OCI-LY1 (cell line): ENCODE measurements around the gene PRLR.

Source experiments
- H2AFZ ChIP-seq: fragments of 200-600 bp; sonication (generic), shearing (Covaris generic); 2 replicates; pipeline ENCODE4 v1.6.0; 2014; ENCODE audit warnings: antibody characterized with exemption, mild to moderate bottlenecking, low read length
- H3F3A ChIP-seq: fragments of 200-600 bp; sonication (generic), shearing (Covaris generic); 2 replicates; pipeline ENCODE4 v1.6.0; 2014; ENCODE audit warnings: mild to moderate bottlenecking, antibody characterized with exemption, low read length, moderate library complexity; ENCODE audit not compliant: insufficient read depth
- H3K27ac ChIP-seq: fragments of 200-600 bp; sonication (generic); 2 replicates; pipeline ENCODE4 v1.5.1; 2014; ENCODE audit warnings: low read length, mixed run types, mild to moderate bottlenecking, low read depth; ENCODE audit not compliant: poor library complexity, severe bottlenecking
- H3K27me3 ChIP-seq: fragments of 200-600 bp; sonication (generic); 2 replicates; pipeline ENCODE4 v1.6.0; 2014; ENCODE audit warnings: antibody characterized with exemption, mild to moderate bottlenecking, low read length, moderate library complexity; ENCODE audit not compliant: insufficient read depth
- H3K36me3 ChIP-seq: fragments of 200-600 bp; sonication (generic); 2 replicates; pipeline ENCODE4 v1.6.1; 2014; ENCODE audit warnings: mild to moderate bottlenecking, antibody characterized with exemption, low read length, moderate library complexity, mixed read lengths; ENCODE audit not compliant: insufficient read depth
- H3K4me1 ChIP-seq: fragments of 200-600 bp; sonication (generic); 2 replicates; pipeline ENCODE4 v1.5.1; 2014; ENCODE audit warnings: mild to moderate bottlenecking, low read length, moderate library complexity; ENCODE audit not compliant: insufficient read depth, severe bottlenecking
- H3K4me2 ChIP-seq: fragments of 200-600 bp; sonication (generic), shearing (Covaris generic); 2 replicates; pipeline ENCODE4 v1.6.1; 2014; ENCODE audit warnings: low read length
- H3K4me3 ChIP-seq: fragments of 200-600 bp; sonication (generic); 2 replicates; pipeline ENCODE4 v1.5.1; 2014; ENCODE audit warnings: low read length, low read depth, mild to moderate bottlenecking, mixed read lengths; ENCODE audit not compliant: poor library complexity, severe bottlenecking
- H3K79me2 ChIP-seq: fragments of 200-600 bp; shearing (Covaris generic); 2 replicates; pipeline ENCODE4 v1.6.1; 2016; ENCODE audit warnings: mixed run types, low read length, mixed read lengths; ENCODE audit not compliant: insufficient read depth
- H3K9ac ChIP-seq: fragments of 200-600 bp; sonication (generic), shearing (Covaris generic); 2 replicates; pipeline ENCODE4 v1.6.1; 2014; ENCODE audit warnings: mild to moderate bottlenecking, low read length, mixed read lengths
- H3K9me2 ChIP-seq: fragments of 200-600 bp; sonication (generic), shearing (Covaris generic); 2 replicates; pipeline ENCODE4 v1.6.1; 2014; ENCODE audit warnings: low read depth, mild to moderate bottlenecking, low read length, mixed read lengths
- H3K9me3 ChIP-seq: fragments of 200-600 bp; shearing (Covaris generic); 2 replicates; pipeline ENCODE4 v1.6.1; 2014; ENCODE audit warnings: low read length, mixed read lengths
- H4K20me1 ChIP-seq: fragments of 200-600 bp; sonication (generic), shearing (Covaris generic); 2 replicates; pipeline ENCODE4 v1.6.0; 2016; ENCODE audit warnings: mild to moderate bottlenecking, low read length; ENCODE audit not compliant: insufficient read depth
- EZH2 ChIP-seq: fragments of 200-600 bp; sonication (generic), shearing (Covaris generic); IDR thresholded peaks from 2 replicates; pipeline ENCODE4 v1.8.0; 2017; ENCODE audit warnings: borderline replicate concordance, mixed run types, mild to moderate bottlenecking, antibody characterized with exemption, low read length, moderate library complexity, mixed read lengths
- TF ChIP-seq, protein P1 (sequence below): fragments of 200-600 bp; sonication (generic), shearing (Covaris generic); IDR thresholded peaks from 2 replicates; pipeline ENCODE4 v1.5.1; 2017; ENCODE audit warnings: mild to moderate bottlenecking, antibody characterized with exemption, low read length, moderate library complexity, mixed read lengths

Gene PRLR

DNA sequence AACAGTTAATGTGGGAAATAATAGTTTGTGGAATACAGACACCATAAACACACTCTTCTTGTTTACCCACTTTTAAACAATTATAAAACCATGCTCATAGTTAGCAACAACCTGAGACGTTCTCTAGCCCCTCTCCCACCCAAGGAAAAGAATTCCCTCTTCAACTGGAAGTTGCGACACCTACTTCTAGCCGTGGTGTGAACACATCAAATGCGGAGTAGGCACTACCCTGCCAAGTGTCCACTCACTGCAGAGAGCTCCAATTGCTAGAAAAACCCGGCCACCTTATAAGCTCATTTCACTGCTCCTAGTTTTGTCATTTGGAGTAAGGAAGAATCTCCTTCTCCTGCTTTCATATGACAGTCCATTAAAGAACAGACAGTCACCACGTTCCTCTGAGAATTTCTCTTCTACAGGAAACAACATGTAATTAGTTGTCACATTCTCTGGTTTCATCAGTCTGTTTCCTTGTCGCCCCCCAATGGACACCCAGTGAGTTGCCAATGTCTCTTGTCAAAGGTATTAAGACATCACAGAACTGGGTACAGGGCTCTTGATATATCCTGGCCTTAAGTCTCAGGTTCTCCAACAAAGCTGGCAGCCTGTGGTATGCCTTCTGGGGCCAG is 47.3 kb downstream of the PRLR start:
- Histone ChIP-seq H3F3A (no peaks in the 10 kb centered on the region), H3K9me3 (no peaks in the 10 kb centered on the region), H3K9ac (no peak overlapping the region), H3K4me3 (no peak overlapping the region), H4K20me1 (no peaks in the 10 kb centered on the region), H3K9me2 (no peaks in the 10 kb centered on the region), H3K79me2 (no peaks in the 10 kb centered on the region), H3K27ac (no peak overlapping the region), H3K4me2 (no peak overlapping the region), H3K27me3 (no peaks in the 10 kb centered on the region), H3K4me1 (no peaks in the 10 kb centered on the region), H2AFZ (no peak overlapping the region), H3K36me3 (no peaks in the 10 kb centered on the region)
- TF ChIP-seq EZH2 = no peak
- TF ChIP-seq, protein P1, sequence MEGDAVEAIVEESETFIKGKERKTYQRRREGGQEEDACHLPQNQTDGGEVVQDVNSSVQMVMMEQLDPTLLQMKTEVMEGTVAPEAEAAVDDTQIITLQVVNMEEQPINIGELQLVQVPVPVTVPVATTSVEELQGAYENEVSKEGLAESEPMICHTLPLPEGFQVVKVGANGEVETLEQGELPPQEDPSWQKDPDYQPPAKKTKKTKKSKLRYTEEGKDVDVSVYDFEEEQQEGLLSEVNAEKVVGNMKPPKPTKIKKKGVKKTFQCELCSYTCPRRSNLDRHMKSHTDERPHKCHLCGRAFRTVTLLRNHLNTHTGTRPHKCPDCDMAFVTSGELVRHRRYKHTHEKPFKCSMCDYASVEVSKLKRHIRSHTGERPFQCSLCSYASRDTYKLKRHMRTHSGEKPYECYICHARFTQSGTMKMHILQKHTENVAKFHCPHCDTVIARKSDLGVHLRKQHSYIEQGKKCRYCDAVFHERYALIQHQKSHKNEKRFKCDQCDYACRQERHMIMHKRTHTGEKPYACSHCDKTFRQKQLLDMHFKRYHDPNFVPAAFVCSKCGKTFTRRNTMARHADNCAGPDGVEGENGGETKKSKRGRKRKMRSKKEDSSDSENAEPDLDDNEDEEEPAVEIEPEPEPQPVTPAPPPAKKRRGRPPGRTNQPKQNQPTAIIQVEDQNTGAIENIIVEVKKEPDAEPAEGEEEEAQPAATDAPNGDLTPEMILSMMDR = peak; percentile 77

DNA sequence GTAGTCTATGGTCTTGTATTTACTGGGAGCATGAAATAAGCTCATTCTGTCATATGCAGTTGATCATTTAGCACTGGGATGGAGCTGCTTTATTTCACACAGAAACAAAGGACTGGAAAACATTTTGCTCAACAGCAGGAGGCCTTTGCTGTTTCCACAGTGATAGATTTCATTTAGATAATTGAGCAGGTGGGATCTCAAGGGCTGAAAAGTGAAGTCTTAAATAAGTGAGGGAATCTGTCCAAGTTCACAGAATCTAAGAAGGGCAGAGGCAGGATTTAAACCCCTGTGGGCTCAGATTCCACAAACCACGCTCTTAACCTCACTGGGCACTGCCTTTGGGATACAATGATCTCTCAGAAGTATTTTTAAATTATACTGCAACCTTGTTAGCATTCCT is 47.8 kb downstream of the PRLR start:
- Histone ChIP-seq H3K27me3 (no peaks in the 10 kb centered on the region), H3K79me2 (no peaks in the 10 kb centered on the region), H3K9me3 (no peaks in the 10 kb centered on the region), H3F3A (no peaks in the 10 kb centered on the region), H3K4me2 (no peak overlapping the region), H3K36me3 (no peaks in the 10 kb centered on the region), H3K27ac (no peak overlapping the region), H3K9me2 (no peaks in the 10 kb centered on the region), H3K4me3 (no peak overlapping the region), H3K9ac (no peak overlapping the region), H4K20me1 (no peaks in the 10 kb centered on the region), H2AFZ (no peak overlapping the region), H3K4me1 (no peaks in the 10 kb centered on the region)
- TF ChIP-seq, protein P1 = no peak
- TF ChIP-seq EZH2 = no peak

DNA sequence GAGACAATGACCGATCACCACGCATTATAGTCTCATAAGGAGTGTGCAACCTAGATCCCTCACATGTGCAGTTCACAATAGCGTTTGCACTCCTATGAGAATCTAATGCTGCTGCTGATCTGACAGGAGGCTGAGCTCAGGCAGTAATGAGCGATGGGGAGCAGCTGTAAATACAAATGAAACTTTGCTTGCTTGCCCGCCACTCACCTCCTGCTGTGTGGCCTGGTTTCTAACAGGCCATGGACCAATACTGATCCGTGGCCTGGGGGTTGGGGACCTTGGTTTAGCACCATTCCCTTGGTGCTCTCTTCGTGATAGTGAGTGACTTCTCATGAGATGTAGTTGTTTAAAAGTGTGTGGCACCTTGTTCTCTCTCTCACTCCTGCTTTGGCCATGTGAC is 50.2 kb downstream of the PRLR start:
- TF ChIP-seq, protein P1 = no peak
- no peak for TF ChIP-seq EZH2
- H3K79me2 ChIP-seq = no peaks in the 10 kb centered on the region
- H3F3A ChIP-seq = no peaks in the 10 kb centered on the region
- H3K27ac ChIP-seq = no peak overlapping the region
- no peaks in the 10 kb centered on the region for H3K4me1 ChIP-seq
- no peaks in the 10 kb centered on the region for H3K9me2 ChIP-seq
- no peak overlapping the region for H3K4me3 ChIP-seq
- 0 out of 2 replicates have a peak, but pooled peaks cover 2% of the 10 kb centered on the region for H3K27me3 ChIP-seq
- H3K9me3 ChIP-seq = no peaks in the 10 kb centered on the region
- H3K36me3 ChIP-seq = no peaks in the 10 kb centered on the region
- no peak overlapping the region for H3K4me2 ChIP-seq
- no peak overlapping the region for H3K9ac ChIP-seq
- no peaks in the 10 kb centered on the region for H4K20me1 ChIP-seq
- no peak overlapping the region for H2AFZ ChIP-seq
